Measurements from ENCODE around the gene KRTDAP. TPM values are rescaled to one million over a fixed set of nuclear protein-coding genes. Genes with fewer than 3 reads are reported as not detected.

The KRTDAP gene
- total RNA-seq, 1 experiment from 2014 or later: not detected

- POLR2A ChIA-PET (ENCODE audit: low non-redundant PET): no interaction called here
- CTCF ChIA-PET: no interaction called here
- Histone ChIP-seq H3K4me3 (ENCODE audit: low read depth, low read length, poor library complexity, severe bottlenecking) (no peak overlapping the region), H3K27me3 (replicated peaks; ENCODE audit: insufficient read depth, low read depth, low read length, poor library complexity) (peaks cover 26% of the 10 kb centered on the region), H3K4me1 (ENCODE audit: insufficient read depth, low read length, poor library complexity, severe bottlenecking) (no peaks in the 10 kb centered on the region), H3K36me3 (ENCODE audit: insufficient read depth, low read length, poor library complexity, severe bottlenecking) (no peaks in the 10 kb centered on the region), H3K9me3 (ENCODE audit: low read depth, low read length, poor library complexity, severe bottlenecking) (no peaks in the 10 kb centered on the region), H3K27ac (ENCODE audit: low read depth, low read length, poor library complexity, severe bottlenecking) (no peak overlapping the region)
- TF ChIP-seq EZH2 (IDR thresholded peaks at IDR 0.05; ENCODE audit: borderline replicate concordance, low read depth, low read length, poor library complexity, severe bottlenecking): no peak
- TF ChIP-seq, protein P1, sequence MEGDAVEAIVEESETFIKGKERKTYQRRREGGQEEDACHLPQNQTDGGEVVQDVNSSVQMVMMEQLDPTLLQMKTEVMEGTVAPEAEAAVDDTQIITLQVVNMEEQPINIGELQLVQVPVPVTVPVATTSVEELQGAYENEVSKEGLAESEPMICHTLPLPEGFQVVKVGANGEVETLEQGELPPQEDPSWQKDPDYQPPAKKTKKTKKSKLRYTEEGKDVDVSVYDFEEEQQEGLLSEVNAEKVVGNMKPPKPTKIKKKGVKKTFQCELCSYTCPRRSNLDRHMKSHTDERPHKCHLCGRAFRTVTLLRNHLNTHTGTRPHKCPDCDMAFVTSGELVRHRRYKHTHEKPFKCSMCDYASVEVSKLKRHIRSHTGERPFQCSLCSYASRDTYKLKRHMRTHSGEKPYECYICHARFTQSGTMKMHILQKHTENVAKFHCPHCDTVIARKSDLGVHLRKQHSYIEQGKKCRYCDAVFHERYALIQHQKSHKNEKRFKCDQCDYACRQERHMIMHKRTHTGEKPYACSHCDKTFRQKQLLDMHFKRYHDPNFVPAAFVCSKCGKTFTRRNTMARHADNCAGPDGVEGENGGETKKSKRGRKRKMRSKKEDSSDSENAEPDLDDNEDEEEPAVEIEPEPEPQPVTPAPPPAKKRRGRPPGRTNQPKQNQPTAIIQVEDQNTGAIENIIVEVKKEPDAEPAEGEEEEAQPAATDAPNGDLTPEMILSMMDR (conservative IDR thresholded peaks at IDR 0.05; ENCODE audit: low read depth, low read length): no peak
- intact Hi-C loops (cut with micrococcal nuclease; ENCODE audit: unreplicated experiment): no loop called here
- BruUV-seq (replicated peaks): no TSS peak
- no peak for DNase-seq (ENCODE audit: low spot score)
Measured at GRCh38 chr19:35451338-35452096, 38.7 kb downstream of the KRTDAP start.

GRCh38 chr19:35449359-35450043 lies 40.8 kb downstream of the KRTDAP start:
- H3K27ac ChIP-seq (ENCODE audit: low read depth, low read length, poor library complexity, severe bottlenecking): no peak overlapping the region
- H3K4me1 ChIP-seq (ENCODE audit: insufficient read depth, low read length, poor library complexity, severe bottlenecking): no peaks in the 10 kb centered on the region
- BruUV-seq (replicated peaks): no TSS peak
- no peak for TF ChIP-seq EZH2 (IDR thresholded peaks at IDR 0.05; ENCODE audit: borderline replicate concordance, low read depth, low read length, poor library complexity, severe bottlenecking)
- TF ChIP-seq, protein P1 (conservative IDR thresholded peaks at IDR 0.05; ENCODE audit: low read depth, low read length): no peak
- H3K9me3 ChIP-seq (ENCODE audit: low read depth, low read length, poor library complexity, severe bottlenecking): no peaks in the 10 kb centered on the region
- peak; percentile 42 for DNase-seq (ENCODE audit: low spot score)
- intact Hi-C loops (cut with micrococcal nuclease; ENCODE audit: unreplicated experiment): no loop called here
- H3K4me3 ChIP-seq (ENCODE audit: low read depth, low read length, poor library complexity, severe bottlenecking): no peak overlapping the region
- POLR2A ChIA-PET (ENCODE audit: low non-redundant PET): no interaction called here
- CTCF ChIA-PET: no interaction called here
- H3K36me3 ChIP-seq (ENCODE audit: insufficient read depth, low read length, poor library complexity, severe bottlenecking): no peaks in the 10 kb centered on the region
- peaks cover 26% of the 10 kb centered on the region for H3K27me3 ChIP-seq (replicated peaks; ENCODE audit: insufficient read depth, low read depth, low read length, poor library complexity)

DNA sequence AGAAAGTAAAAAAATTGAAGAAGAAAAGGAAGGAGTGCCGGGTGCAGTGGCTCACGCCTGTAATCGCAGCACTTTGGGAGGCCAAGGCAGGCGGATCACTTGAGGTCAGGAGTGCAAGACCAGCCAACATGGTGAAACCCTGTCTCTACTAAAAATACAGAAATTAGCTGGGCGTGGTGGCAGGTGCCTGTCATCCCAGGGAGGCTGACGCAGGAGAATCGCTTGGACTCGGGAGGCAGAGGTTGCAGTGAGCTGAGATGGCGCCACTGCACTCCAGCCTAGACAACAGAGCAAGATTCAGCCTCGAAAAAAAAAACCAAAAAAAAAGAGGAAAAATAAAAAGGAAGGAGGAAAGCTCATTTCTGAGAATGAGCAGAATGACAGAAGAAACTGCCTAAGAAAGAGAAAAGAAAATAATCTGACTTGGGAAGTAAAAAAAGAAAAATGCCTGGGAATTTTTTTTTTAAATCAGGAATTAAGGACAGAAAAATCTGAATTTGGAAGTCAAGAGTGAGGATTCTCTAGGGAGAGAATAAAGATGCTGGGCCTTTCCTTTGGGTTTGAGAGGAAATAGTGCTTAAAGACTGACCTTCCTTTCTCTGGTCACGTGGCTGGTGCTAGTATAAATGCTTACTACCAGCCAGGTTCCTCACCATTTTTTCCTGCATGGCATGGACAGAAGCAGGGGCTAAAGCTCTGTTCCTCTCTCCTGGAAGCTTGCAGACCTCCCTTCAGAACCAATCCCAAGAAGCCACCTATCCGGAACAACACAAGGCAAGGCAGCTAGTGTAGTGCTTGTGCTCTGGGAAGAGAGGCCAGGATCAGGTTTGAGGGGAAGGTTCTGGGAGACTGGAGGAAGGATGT lies 42.4 kb downstream of the KRTDAP start, which contains the start of gene FFAR2:
Gene FFAR2 (plus strand): TSS at position 652 of the 864 bp plus-strand sequence. CDS start 1,458 bp downstream, outside the sequence.
- no TSS peak for BruUV-seq (replicated peaks)
- Histone ChIP-seq H3K4me3 (ENCODE audit: low read depth, low read length, poor library complexity, severe bottlenecking) (no peak within 1 kb of the TSS), H3K36me3 (ENCODE audit: insufficient read depth, low read length, poor library complexity, severe bottlenecking) (no peaks in the 10 kb centered on the region), H3K9me3 (ENCODE audit: low read depth, low read length, poor library complexity, severe bottlenecking) (no peaks in the 10 kb centered on the region), H3K4me1 (ENCODE audit: insufficient read depth, low read length, poor library complexity, severe bottlenecking) (no peaks in the 10 kb centered on the region), H3K27ac (ENCODE audit: low read depth, low read length, poor library complexity, severe bottlenecking) (no peak within 1 kb of the TSS), H3K27me3 (replicated peaks; ENCODE audit: insufficient read depth, low read depth, low read length, poor library complexity) (peaks cover 26% of the 10 kb centered on the region)
- ChIA-PET CTCF (no interaction called here), POLR2A (ENCODE audit: low non-redundant PET) (no interaction called here)
- TF ChIP-seq, protein P1 (conservative IDR thresholded peaks at IDR 0.05; ENCODE audit: low read depth, low read length): no peak
- no peak for TF ChIP-seq EZH2 (IDR thresholded peaks at IDR 0.05; ENCODE audit: borderline replicate concordance, low read depth, low read length, poor library complexity, severe bottlenecking)
- intact Hi-C loops (cut with micrococcal nuclease; ENCODE audit: unreplicated experiment): no loop called here
- no peak for DNase-seq (ENCODE audit: low spot score)

Measured in A673 (cell line).